A549 (cell line): ENCODE measurements around the gene PDK3.

ENCODE experiments used
- EP300 ChIP-seq, 2 experiments: fragments of >200 bp; sonication (Bioruptor Twin); formaldehyde crosslinking; IDR thresholded peaks; 2 replicates in 1 of 2; 3 replicates in 1 of 2; pipeline ENCODE4 v1.6.1; 2016 to 2017
- ZFP36 ChIP-seq: fragments of 450-650 bp; IDR thresholded peaks from 2 replicates; pipeline ENCODE4 v1.6.1; 2014; ENCODE audit warnings: borderline replicate concordance; ENCODE audit not compliant: partially characterized antibody
- TF ChIP-seq, protein P1 (sequence below): fragments of 450-650 bp; IDR thresholded peaks from 2 replicates; pipeline ENCODE4 v1.6.1; 2014; ENCODE audit warnings: antibody characterized with exemption

- TF ChIP-seq EP300 (IDR thresholded peaks at IDR 0.05) (no peak), ZFP36 (no peak)
- TF ChIP-seq, protein P1, sequence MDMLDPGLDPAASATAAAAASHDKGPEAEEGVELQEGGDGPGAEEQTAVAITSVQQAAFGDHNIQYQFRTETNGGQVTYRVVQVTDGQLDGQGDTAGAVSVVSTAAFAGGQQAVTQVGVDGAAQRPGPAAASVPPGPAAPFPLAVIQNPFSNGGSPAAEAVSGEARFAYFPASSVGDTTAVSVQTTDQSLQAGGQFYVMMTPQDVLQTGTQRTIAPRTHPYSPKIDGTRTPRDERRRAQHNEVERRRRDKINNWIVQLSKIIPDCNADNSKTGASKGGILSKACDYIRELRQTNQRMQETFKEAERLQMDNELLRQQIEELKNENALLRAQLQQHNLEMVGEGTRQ: no peak
Observed at GRCh38 chrX:24423960-24424359, 41.1 kb upstream of the PDK3 start.
